Lung microvascular endothelial cell (primary cell): ENCODE data around the gene MYO5A. TPM values are rescaled to one million over a fixed set of nuclear protein-coding genes. Genes with fewer than 3 reads are reported as not detected.
A peak's percentile ranks its signal among the peaks of the same experiment; 100 is the strongest.

Source experiments
- DNase-seq, 2 donors: peaks; one replicate each; pipeline versions ENCODE4 v3.0.0 to v3.0.0-alpha.2; 2010; ENCODE audit warnings: low read depth in 2 of 2
- total RNA-seq: library from RNA; depleted of rRNA; stranded (reverse); fragments of >200 nt; gene quantifications from 2 replicates; pipeline ENCODE4 v1.2.1, GENCODE V29; 2014

MYO5A gene
- total RNA-seq, 1 donor from 2014 or later: 21.2 TPM

GRCh38 chr15:52378746-52379394 lies 149.8 kb downstream of the MYO5A start:
- DNase-seq: no peak

DNA sequence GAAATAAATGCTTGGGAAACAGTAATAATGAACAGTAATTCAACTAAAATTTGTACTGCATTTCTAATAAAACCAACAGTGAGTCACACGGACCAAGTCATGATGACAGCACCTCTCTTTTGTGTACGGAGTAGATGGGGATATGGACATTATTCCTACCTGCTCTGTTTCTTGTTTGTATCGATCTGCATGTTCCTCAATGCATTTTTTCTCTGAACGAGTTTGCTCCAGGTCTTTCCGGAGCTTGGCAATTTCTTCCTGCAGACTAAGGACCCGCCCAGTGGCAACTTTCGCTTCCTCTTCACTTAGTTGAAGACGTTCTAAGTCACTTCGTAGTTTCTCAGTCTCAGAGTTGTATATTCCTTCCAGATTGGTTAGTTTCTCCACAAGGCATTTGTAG lies 158.7 kb downstream of the MYO5A start:
- no peak for DNase-seq

DNA sequence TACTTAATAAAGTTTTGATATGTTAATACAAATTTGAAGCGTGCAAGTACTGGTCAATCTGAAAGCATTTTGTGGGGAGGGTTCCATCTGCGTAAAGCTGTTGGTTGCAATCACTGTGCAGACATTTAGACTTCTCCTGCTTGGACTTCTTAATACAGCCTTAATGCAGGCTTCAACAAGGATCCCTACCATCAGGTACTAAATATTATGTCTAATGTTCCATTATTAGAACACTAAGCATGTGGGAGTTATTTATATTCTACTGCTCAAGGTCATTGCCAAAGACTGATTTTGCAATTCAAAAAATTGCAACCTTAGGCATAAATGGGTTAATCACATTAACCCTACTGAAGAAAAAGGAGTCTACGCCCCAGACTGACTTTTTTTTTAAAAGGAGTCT lies 159.2 kb downstream of the MYO5A start:
- no peak for DNase-seq

DNA sequence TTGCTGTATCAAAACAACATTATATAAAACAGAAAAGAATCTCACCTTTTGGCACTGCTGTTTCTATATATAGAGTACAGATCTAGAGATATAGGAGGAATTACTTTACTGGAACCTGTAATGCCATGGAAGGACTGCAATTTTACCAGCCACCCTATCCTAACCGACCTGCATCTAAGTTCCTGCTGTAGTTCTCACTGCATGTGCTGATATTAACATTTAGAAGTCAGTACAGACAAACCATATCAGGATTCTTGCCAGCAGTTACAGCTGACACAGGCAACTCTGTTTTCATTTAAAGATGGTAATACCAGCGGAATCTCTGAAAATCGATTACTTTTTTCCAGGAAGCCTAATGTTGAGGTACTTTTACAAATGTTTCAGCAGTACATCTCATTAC lies 159.7 kb downstream of the MYO5A start:
- DNase-seq: no peak

GRCh38 chr15:52368402-52368801 lies 160.3 kb downstream of the MYO5A start:
- no peak for DNase-seq

GRCh38 chr15:52362497-52362896 lies 166.2 kb downstream of the MYO5A start:
- peak in 1 of 2 donors; percentile 39 for DNase-seq

GRCh38 chr15:52361975-52362494 lies 166.6 kb downstream of the MYO5A start:
- DNase-seq: no peak

GRCh38 chr15:52361494-52361893 lies 167.2 kb downstream of the MYO5A start:
- DNase-seq: no peak

DNA sequence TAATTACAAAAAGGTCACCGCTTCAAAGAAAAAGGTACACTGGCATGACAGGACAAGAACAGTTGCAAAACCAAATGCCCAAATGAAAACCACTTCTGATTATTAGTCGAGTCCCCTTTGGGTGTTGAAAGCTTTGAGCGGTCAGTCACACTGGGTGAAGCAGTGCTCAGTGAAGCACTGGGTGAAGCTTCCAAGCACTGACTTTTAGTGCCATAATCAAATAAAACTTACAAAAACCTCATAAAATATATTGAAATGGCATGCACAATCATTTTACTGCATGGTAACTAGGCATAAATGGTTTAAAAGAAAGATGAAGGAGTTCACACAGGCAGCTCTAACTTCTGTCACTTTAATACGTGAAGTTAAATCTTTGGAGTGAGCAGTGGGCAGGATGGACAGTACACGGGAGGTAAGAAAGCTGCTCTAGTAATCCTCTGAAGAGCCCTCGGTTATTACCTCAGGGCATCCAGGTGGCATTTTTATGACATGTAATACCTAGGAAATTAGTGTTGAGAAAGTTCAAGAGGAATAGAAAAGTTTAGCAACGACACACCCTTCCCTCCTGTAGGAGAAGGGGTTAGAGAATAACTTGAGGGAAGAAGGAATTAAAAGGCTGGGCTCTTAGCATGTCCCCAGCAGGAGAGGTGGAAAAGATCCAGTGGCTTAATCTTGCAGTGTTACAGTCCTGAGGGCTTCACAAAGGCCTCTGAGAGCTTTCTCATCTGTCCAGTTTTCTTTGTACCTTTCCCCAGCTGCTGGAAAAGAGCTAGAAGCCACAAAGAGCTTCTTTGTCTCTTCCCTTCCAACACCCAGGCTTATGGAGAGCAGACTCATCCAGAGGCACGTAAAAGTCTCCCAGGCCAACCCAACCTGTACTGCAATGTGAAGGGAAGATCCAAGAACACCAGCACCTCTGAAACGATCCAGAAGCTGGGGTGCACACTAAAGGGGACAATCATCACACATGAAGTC lies 168.2 kb downstream of the MYO5A start:
- no peak for DNase-seq

DNA sequence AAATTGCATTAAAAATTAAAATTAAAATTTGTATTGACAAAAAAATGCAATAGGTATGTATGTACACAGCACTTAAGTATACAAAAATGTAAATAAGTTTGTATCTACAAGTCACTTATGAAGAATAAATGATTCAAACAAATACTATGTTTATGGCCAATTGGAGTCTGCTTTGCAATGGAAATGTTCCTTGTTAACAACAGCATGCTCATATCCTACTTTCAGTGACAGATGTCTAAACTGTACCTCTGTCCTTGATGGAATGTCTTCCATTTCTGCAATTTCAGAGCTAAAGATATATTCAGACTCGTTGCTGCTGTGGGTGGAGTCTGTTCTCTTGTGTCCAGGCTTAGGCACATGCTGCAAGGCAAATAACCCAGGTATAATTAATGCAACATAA lies 169.0 kb downstream of the MYO5A start:
- DNase-seq: no peak

- no peak for DNase-seq
Measured at GRCh38 chr15:52357949-52358348, 170.7 kb downstream of the MYO5A start.

- no peak for DNase-seq
Measured at GRCh38 chr15:52352086-52352485, 176.6 kb downstream of the MYO5A start.

- no peak for DNase-seq
Measured at GRCh38 chr15:52351206-52351908, 177.3 kb downstream of the MYO5A start.

DNA sequence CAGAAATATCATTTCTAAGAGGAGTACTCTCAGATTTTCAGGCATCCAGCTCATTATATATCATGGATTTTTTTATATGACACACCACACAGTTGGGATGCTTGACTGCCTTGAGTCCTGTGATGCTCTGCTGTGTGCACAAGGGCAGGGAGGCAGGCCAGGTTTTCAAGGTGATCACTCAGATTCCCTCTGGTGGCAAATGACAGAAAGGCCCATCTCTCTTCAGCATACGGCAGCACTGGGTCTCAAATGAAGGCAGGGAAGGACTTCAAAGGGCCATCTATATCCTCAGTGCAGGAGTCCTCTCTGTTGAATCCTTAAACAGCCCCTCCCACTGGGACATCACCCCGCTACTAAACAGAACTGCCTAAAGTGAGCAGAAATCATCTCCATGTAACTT lies 178.3 kb downstream of the MYO5A start:
- DNase-seq: no peak

DNA sequence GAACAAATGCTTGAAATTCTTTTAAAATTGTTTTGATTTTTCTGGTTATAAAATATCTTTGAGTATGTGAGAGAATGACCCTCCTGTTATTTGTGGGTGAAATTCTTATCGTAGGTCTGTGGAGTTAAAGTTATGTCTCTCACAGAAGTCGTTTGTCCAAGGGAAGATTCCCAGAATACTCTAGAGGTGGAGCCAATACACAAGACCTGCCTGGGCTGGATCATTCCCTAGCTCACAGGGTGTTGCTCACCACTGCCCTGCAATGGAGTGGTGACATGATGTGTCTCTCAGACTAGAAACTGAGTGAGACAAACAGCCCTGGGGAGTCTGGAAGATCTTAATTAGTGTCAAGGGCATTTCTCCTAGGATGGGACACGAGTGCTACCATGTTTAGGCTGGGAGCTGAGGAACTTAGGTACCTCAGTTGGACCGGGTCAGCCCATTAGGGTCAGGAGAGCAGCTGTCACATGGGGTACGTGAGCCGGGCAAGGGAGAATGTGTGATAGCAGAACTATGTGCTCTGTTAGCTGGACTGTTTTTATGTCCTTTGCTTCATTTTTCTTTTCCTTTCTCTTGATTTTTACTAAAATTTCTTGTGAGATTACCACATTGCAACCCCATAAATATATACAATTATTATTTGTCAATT lies 179.5 kb downstream of the MYO5A start:
- no peak for DNase-seq

DNA sequence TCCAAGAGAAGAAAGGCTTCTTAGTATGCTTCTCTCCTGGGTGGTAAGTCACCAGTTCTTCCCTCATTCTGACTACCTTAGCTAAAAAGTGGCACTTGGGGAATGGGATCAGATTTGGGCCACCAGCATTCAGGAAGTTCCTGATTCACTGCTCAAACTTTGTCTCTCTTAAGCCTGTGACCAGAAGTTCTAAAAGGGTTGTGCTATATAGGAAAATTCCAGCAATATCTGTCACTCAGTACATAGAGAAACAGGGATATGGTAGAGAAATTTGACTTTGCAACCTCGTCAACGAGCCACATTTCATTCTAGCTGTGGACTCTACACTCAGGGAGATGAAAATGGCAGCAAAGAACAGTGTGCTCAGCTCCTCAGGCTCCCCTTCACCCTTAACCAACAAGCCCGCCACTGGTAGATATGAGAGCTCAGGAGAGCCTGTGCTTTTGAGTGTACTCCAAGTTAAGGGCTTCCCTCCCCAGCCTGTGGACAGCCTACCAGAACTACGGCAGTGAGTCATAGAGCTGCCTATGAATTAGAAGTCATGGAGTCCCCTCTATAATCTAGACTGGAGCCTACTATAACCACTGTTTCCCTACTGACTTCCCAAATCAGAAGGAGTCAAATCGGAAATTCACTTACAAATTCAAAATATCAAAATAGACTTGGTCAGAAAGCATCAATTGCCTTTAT lies 180.5 kb downstream of the MYO5A start:
- no peak for DNase-seq

DNA sequence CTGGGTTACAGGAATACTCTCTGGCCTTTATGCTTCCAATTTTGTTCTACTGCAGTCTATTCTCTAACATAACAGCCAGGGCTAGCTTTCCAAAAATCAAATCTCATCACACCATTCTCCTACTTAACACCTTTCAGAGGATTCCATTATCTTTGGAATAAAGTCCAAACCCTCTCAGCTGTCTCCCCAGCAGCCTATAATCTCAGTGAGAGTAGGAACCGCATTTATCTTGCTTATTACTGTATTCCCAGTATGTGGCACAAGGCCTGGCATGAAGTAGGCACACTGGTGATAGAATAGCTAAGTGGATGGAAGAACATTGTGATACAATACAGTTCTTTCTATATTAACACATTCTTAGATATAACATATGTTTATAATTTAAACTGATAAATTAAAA lies 184.1 kb downstream of the MYO5A start:
- DNase-seq: no peak

DNA sequence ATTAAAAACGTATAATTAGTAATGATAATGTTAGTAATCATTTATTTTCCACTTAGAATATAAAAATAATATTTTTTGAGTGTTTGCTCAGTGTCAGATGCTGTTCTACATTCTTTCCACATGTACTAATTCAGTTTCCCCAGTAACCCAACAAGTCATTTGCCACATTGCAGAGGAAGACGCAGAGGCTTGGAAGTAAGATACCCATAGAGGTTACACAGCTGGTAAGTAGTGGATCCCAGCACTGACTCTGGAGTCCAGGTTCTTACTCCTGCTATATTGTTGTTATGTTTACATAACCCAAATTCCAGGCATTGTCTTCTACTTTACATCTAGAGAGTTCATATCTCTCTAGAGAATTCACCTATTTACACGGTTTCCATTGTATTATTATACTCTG lies 184.8 kb downstream of the MYO5A start:
- DNase-seq: peak; percentile 7 to 24

- no peak for DNase-seq
Measured at GRCh38 chr15:52340093-52340492, 188.6 kb downstream of the MYO5A start.

GRCh38 chr15:52338891-52339290 lies 189.8 kb downstream of the MYO5A start:
- DNase-seq: no peak

DNA sequence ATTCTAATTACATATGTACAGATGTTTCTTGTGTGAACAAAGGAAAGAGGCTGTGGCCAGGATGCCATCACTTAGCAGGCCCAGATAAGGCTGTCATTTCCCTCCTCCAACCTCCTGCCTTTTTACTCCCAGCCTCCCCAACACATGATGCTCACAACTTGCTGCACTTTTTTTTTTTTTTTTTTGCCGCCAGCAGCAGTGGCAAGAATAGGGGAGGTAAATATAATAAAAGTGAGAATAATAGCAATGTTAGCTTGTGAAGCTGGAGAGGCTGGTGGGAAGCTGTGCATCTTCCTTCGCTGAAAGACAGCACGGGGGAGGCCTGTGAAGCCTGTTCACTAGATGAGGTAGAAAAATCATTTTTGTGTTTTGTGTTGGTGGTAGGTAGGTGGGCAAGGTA lies 190.6 kb downstream of the MYO5A start:
- DNase-seq: peak in 1 of 2 donors; percentile 42
